Neural crest cell (in vitro differentiated cells): ENCODE measurements around the gene AUP1. TPM values are rescaled to one million over a fixed set of nuclear protein-coding genes. Genes with fewer than 3 reads are reported as not detected.

Source experiments
- DNase-seq: peaks from one replicate; pipeline ENCODE4 v3.0.0; 2021; ENCODE audit warnings: low read depth, mixed read lengths, low spot score
- H3K27ac Mint-ChIP-seq: one replicate; pipeline ENCODE4 v1.8.0; 2021; ENCODE audit warnings: mild to moderate bottlenecking, mixed read lengths; ENCODE audit not compliant: unreplicated experiment
- H3K27me3 Mint-ChIP-seq: 2 replicates; pipeline ENCODE4 v1.8.0; 2021; ENCODE audit warnings: low read depth, mild to moderate bottlenecking, mixed read lengths
- H3K36me3 Mint-ChIP-seq: 2 replicates; pipeline ENCODE4 v1.8.0; 2021; ENCODE audit warnings: low read depth, mild to moderate bottlenecking, mixed read lengths
- H3K4me1 Mint-ChIP-seq: 2 replicates; pipeline ENCODE4 v1.8.0; 2021; ENCODE audit warnings: mixed read lengths
- H3K4me3 Mint-ChIP-seq: one replicate; pipeline ENCODE4 v1.8.0; 2021; ENCODE audit warnings: mild to moderate bottlenecking, mixed read lengths
- H3K9me3 Mint-ChIP-seq: 2 replicates; pipeline ENCODE4 v1.8.0; 2021; ENCODE audit warnings: mixed read lengths
- CTCF ChIP-seq: fragments of 200-600 bp; sonication (generic); conservative IDR thresholded peaks from 2 replicates; pipeline ENCODE4 v1.5.0; 2021; ENCODE audit warnings: antibody characterized with exemption, mild to moderate bottlenecking
- total RNA-seq: library from RNA; stranded (reverse); gene quantifications from 2 replicates; pipeline ENCODE4 v1.2.1, GENCODE V29; 2021

Gene AUP1
- total RNA-seq, 1 donor from 2014 or later: 113 TPM

DNA sequence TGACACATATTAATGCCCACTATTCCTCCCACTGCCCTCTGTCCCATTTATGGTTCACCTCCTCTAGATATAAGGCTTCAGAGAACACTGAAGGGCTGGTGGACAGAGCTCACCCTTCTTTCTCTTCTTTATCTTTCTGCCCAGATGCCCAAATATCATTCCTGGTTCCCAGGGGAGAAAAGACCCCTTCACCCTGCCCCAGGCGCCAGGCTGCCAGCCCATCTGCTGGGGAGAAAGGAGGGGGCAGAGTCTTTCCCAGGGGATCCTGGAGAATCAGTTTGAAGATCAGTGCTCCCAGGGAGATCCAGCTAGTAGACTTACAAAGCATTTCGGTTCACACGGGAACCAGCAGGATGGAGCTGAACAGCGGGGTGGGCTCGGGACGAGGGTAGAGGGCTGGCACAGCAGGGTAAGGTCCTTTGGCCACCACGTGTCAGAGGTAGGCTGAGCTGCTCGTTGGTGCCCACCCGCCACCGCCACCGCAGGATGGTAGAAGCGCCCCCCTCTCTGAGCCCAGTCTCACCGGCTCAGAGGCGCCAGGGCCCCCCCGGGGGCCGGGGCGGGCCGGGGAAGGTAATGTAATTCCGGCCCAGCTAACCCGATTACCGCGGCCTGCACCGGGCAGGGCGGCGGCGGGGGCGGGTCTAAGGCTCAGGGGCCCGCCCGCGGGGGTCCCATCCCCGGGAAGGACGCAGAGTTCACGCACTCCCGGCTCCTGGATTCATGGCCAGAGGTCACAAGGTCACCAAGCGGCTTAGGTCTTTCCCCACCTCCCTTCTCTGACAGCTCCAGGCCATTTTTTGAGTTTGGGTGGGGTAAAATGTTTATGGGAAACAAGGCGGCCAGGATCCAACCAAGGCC is 16.5 kb downstream of the AUP1 start:
- H3K36me3 Mint-ChIP-seq: peaks cover 9% of the 10 kb centered on the region
- peaks cover 12% of the 10 kb centered on the region for H3K4me1 Mint-ChIP-seq
- DNase-seq: no peak
- TF ChIP-seq CTCF: no peak
- peaks cover 3% of the 10 kb centered on the region for H3K9me3 Mint-ChIP-seq
- H3K27ac Mint-ChIP-seq: no peak overlapping the region
- H3K4me3 Mint-ChIP-seq: peak overlapping the region; percentile 35
- peaks cover 95% of the 10 kb centered on the region for H3K27me3 Mint-ChIP-seq

DNA sequence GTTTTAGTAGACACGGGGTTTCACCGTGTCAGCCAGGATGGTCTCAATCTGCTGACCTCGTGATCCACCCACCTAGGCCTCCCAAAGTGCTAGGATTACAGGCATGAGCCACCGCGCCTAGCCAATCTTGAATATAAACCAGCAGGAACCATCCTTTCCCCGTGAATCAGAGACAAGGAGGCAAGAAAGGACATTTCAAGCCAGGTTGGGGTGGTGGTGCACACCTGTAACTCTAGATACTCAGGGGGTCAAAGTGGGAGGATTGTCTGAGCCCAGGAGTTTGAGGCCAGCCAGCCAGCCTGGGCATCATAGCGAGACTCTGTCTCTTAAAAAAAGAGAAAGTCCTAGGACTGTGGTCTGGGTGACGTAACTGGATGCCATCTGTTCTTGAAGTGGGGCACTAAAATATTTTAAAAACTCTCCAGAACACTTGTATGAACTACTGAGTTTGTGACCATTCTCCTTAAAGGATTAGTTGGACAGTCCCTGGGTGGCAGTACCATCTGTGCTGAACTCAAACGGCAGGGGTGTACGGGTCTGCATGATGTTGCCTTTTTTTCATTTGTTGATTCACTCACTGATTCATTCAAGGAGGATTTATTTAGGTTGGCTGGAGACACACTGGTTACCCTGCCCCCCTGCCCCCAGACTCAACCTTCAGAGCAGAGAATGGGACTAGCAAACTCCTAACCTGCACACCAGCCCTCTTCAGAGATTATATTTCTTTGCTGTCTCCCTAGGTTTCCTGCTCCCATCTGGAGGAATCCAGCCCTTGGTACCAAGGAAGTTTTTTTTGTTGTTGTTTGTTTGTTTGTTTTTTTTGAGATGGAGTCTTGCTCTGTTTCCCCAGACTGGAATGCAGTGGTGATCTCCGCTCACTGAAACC is 18.2 kb downstream of the AUP1 start:
- Mint-ChIP-seq H3K4me1 (peaks cover 26% of the 10 kb centered on the region), H3K4me3 (peak overlapping the region; percentile 41), H3K27me3 (peaks cover 92% of the 10 kb centered on the region), H3K36me3 (peaks cover 8% of the 10 kb centered on the region), H3K27ac (no peak overlapping the region), H3K9me3 (peaks cover 3% of the 10 kb centered on the region)
- no peak for DNase-seq
- TF ChIP-seq CTCF: no peak

DNA sequence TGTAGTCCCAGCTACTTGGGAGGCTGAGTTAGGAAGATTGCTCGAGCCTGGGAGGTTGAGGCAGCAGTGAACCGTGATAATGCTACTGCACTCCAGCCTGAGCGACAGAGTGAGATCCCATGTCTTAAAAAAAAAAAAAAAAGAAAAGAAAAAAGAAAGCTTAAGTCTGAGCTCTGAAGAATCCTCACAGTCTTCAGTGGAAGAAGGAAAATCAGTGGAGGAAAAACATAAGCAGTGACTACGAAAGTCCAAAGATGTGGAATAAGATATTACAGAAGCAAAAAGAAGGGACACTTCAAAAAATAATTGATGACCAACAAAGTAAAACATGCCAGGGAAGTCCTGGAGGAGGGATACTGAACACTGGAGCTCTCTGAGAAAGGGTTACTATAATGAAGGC is 19.2 kb downstream of the AUP1 start:
- no peak overlapping the region for H3K27ac Mint-ChIP-seq
- peak overlapping the region; percentile 44 for H3K4me3 Mint-ChIP-seq
- peaks cover 86% of the 10 kb centered on the region for H3K27me3 Mint-ChIP-seq
- no peak for DNase-seq
- no peak for TF ChIP-seq CTCF
- H3K4me1 Mint-ChIP-seq: peaks cover 26% of the 10 kb centered on the region
- peaks cover 3% of the 10 kb centered on the region for H3K9me3 Mint-ChIP-seq
- H3K36me3 Mint-ChIP-seq: peaks cover 10% of the 10 kb centered on the region

DNA sequence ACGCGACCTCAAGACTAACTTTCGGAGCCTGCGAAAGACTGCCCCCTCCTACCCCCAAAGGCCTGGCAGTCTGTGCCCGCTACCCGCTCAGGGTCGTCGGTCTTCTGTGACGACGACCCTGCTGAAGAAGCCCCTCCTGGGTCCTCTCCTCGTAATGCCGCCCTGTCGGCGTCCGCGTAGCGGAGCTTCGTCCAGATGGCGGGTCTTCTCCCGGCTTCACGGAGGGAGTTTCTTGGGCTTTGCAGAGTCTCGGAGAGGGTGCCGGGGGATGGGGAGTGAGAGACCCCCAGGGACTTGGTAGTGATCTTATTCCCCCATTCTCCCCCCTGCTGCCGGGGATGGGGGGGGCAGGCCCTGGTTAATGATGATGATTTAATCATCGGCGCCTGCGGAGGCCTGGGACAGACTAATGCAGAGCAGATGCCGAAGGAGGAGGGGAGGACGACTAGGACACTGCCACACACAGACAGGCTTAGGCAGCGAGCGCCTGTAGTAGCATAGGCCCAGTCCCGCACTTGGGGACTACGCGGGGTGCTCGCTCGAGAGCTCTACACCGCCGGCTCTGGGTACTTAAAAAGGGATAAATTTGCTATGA is 21.5 kb downstream of the AUP1 start:
- peaks cover 91% of the 10 kb centered on the region for H3K27me3 Mint-ChIP-seq
- DNase-seq: no peak
- TF ChIP-seq CTCF: no peak
- H3K4me1 Mint-ChIP-seq: peaks cover 30% of the 10 kb centered on the region
- peak overlapping the region; percentile 99 for H3K4me3 Mint-ChIP-seq
- H3K9me3 Mint-ChIP-seq: peaks cover 3% of the 10 kb centered on the region
- H3K27ac Mint-ChIP-seq: peak overlapping the region; percentile 100
- H3K36me3 Mint-ChIP-seq: peaks cover 21% of the 10 kb centered on the region

DNA sequence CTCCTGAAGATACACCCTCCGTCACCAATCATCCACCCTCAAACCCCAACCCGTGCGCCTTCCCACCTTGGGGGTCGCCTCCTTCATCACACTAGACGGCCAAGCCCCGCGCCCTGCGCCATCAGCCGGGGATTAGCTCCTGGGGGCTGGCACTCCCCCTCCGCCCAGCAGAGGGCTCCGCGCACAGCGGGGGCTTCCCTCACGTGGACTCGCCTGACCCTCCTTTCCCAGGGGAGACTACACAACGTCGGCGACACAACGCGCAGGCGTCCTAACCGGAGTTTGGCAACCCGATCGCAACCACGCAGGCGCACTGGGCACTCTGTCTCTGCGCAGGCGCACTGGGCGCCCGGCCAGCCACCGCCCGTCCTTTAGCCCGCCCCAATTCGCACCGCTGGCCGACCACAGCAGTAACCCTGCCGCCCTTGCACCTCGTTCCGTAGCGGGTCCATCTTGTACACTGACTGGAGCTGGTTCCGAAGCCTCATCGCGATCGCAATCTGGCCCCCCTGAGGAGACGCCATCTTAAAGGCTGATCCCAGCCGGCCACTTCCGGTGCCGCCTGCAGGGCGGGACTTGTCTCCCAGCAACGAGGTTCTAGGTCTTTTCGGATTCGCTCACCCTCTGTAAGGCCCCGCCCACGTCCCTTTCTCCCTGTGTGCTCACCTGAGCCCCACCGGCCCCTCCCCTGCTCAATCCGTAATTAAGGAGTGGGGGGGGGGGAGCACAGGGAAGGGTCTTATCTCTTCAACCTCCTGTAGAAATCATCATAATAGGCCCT is 22.2 kb downstream of the AUP1 start, which contains the start of gene PCGF1:
Gene PCGF1, minus strand, starts transcription at position 551 of the 781 bp plus-strand sequence. Its CDS starts 27 bp downstream, at position 524.
- H3K4me3 Mint-ChIP-seq: peak within 1 kb of the TSS; percentile 99
- peaks cover 91% of the 10 kb centered on the region for H3K27me3 Mint-ChIP-seq
- peaks cover 21% of the 10 kb centered on the region for H3K36me3 Mint-ChIP-seq

More for the DNA sequence above, 22.2 kb downstream of the AUP1 start, which contains the start of gene PCGF1:
- peaks cover 35% of the 10 kb centered on the region for H3K4me1 Mint-ChIP-seq
- TF ChIP-seq CTCF: peak; percentile 61
- peak within 1 kb of the TSS; percentile 100 for H3K27ac Mint-ChIP-seq
- H3K9me3 Mint-ChIP-seq: peaks cover 3% of the 10 kb centered on the region
- peak; percentile 97 for DNase-seq
